Endothelial cell of umbilical vein (primary cell): Measurements from ENCODE around the gene FTH1. TPM values are rescaled to one million over a fixed set of nuclear protein-coding genes. Genes with fewer than 3 reads are reported as not detected.

ENCODE experiments used
- Bru-seq: library from RNA; stranded (reverse); fragments of 400-500 nt; gene quantifications from one replicate; lab custom pipeline; 2021; lab: Mats Ljungman, UMichigan
- BruChase-seq, 2 experiments: library from RNA; stranded (reverse); fragments of 400-500 nt; gene quantifications; one replicate each; lab custom pipeline; 2021; lab: Mats Ljungman, UMichigan
- BruUV-seq: library from RNA; stranded (reverse); fragments of 400-500 nt; replicated peaks from 2 replicates; lab custom pipeline; 2021; lab: Mats Ljungman, UMichigan
- CTCF ChIA-PET: fragments of 300-600, 350-600 bp; sonication (Branson Sonifier 250); formaldehyde crosslinking; loops from one replicate; lab custom pipeline; 2021; ENCODE audit warnings: antibody characterized with exemption, inconsistent platforms; lab: Charles Lee
- POLR2A ChIA-PET: fragments of 300-600, 350-600 bp; sonication (Branson Sonifier 250); formaldehyde crosslinking; loops from one replicate; lab custom pipeline; 2021; ENCODE audit warnings: antibody characterized with exemption, inconsistent platforms; lab: Charles Lee
- DNase-seq: peaks from one replicate; pipeline ENCODE4 v3.0.0-alpha.2; 2011; ENCODE audit warnings: low read depth, low spot score
- FAIRE-seq: peaks from 2 replicates; lab custom pipeline; 2011; peaks lifted over from hg19 to GRCh38; lab: Jason Lieb, UNC
- H2AFZ ChIP-seq: 2 replicates; pipeline ENCODE4 v1.6.0; 2012; ENCODE audit warnings: low read depth, low read length, control low read depth, inconsistent platforms
- H3K27ac ChIP-seq: 2 replicates; pipeline ENCODE4 v1.5.1; 2011; ENCODE audit warnings: low read depth, mild to moderate bottlenecking, control low read depth, low read length, moderate library complexity; ENCODE audit not compliant: insufficient read depth
- H3K27me3 ChIP-seq, 2 experiments: 2 replicates each; pipeline versions ENCODE4 v1.6.0 to v1.6.1; 2011; ENCODE audit warnings: low read length in 2 of 2, mixed read lengths in 1 of 2; ENCODE audit not compliant: control insufficient read depth in 2 of 2, insufficient read depth in 2 of 2
- H3K36me3 ChIP-seq, 2 experiments: 2 replicates in 1 of 2; 3 replicates in 1 of 2; pipeline ENCODE4 v1.5.1; 2011; ENCODE audit warnings: low read length in 2 of 2, mild to moderate bottlenecking in 1 of 2, moderate library complexity in 1 of 2; ENCODE audit not compliant: control insufficient read depth in 2 of 2, insufficient read depth in 2 of 2; ENCODE audit errors: extremely low read depth in 1 of 2
- H3K4me1 ChIP-seq: 3 replicates; pipeline ENCODE4 v1.5.1; 2011; ENCODE audit warnings: mild to moderate bottlenecking, low read length; ENCODE audit not compliant: control insufficient read depth, insufficient read depth; ENCODE audit errors: extremely low read depth
- H3K4me2 ChIP-seq: 2 replicates; pipeline ENCODE4 v1.6.1; 2011; ENCODE audit warnings: low read length, control low read depth, mixed read lengths; ENCODE audit not compliant: insufficient read depth
- H3K4me3 ChIP-seq, 3 experiments: fragments of 200-600 bp in 1 of 3; sonication (generic), shearing (Covaris generic) in 1 of 3; replicated peaks in 1 of 3; 2 replicates each; pipeline ENCODE4 v1.5.1; 2011 to 2016; ENCODE audit warnings: control low read depth in 3 of 3, low read length in 3 of 3, mild to moderate bottlenecking in 2 of 3, inconsistent platforms in 1 of 3, low read depth in 1 of 3, moderate library complexity in 1 of 3; ENCODE audit not compliant: insufficient read depth in 1 of 3
- H3K79me2 ChIP-seq: 2 replicates; pipeline ENCODE4 v1.6.0; 2012; ENCODE audit warnings: low read length, inconsistent platforms; ENCODE audit not compliant: control insufficient read depth, insufficient read depth
- H3K9ac ChIP-seq: replicated peaks from 2 replicates; pipeline ENCODE3; 2011; ENCODE audit warnings: low read length, control low read depth; ENCODE audit not compliant: insufficient read depth; ENCODE audit errors: extremely low read depth
- H3K9me1 ChIP-seq: replicated peaks from 3 replicates; pipeline ENCODE4 v1.6.0; 2011; ENCODE audit warnings: mild to moderate bottlenecking, low read length; ENCODE audit not compliant: control insufficient read depth, insufficient read depth; ENCODE audit errors: extremely low read depth
- H3K9me3 ChIP-seq: replicated peaks from 2 replicates; pipeline ENCODE4 v1.5.1; 2012; ENCODE audit warnings: low read length, inconsistent platforms; ENCODE audit not compliant: control insufficient read depth, insufficient read depth
- H4K20me1 ChIP-seq: replicated peaks from 2 replicates; pipeline ENCODE3; 2011; ENCODE audit warnings: mild to moderate bottlenecking, low read length; ENCODE audit not compliant: control insufficient read depth, insufficient read depth; ENCODE audit errors: extremely low read depth
- CTCF ChIP-seq, 2 donors: IDR thresholded peaks; 1 replicate in 1 of 2; 2 replicates in 1 of 2; pipeline ENCODE4 v1.5.1; 2011; ENCODE audit warnings: low read length in 2 of 2, mild to moderate bottlenecking in 2 of 2, moderate library complexity in 2 of 2, control low read depth in 1 of 2, inconsistent platforms in 1 of 2, low read depth in 1 of 2; ENCODE audit not compliant: insufficient read depth in 1 of 2; ENCODE audit errors: extremely low read depth in 1 of 2
- EZH2 ChIP-seq: IDR thresholded peaks from 2 replicates; pipeline ENCODE4 v1.6.1; 2012; ENCODE audit warnings: borderline replicate concordance, low read depth, mild to moderate bottlenecking, moderate library complexity, low read length, inconsistent platforms; ENCODE audit not compliant: severe bottlenecking
- FOS ChIP-seq: IDR thresholded peaks from 2 replicates; pipeline ENCODE4 v1.6.1; 2011; ENCODE audit warnings: mild to moderate bottlenecking, low read length, moderate library complexity, borderline replicate concordance; ENCODE audit not compliant: insufficient read depth
- GATA2 ChIP-seq: IDR thresholded peaks from 2 replicates; pipeline ENCODE4 v1.7.0; 2011; ENCODE audit warnings: low read depth, mild to moderate bottlenecking, moderate library complexity, mixed read lengths, low read length; ENCODE audit not compliant: insufficient read length, insufficient read depth
- JUN ChIP-seq: IDR thresholded peaks from 2 replicates; pipeline ENCODE4 v1.6.1; 2011; ENCODE audit warnings: borderline replicate concordance, low read depth; ENCODE audit not compliant: insufficient read length, insufficient read depth
- MYC ChIP-seq: IDR thresholded peaks from one replicate; pipeline ENCODE4 v1.6.1; 2011; ENCODE audit warnings: mild to moderate bottlenecking, low read depth, low read length
- POLR2A ChIP-seq: IDR thresholded peaks from 2 replicates; pipeline ENCODE4 v1.6.1; 2012; ENCODE audit warnings: low read depth, mild to moderate bottlenecking, control low read depth, low read length
- POLR2AphosphoS5 ChIP-seq: IDR thresholded peaks from 2 replicates; pipeline ENCODE4 v1.6.1; 2012; ENCODE audit warnings: low read depth, mild to moderate bottlenecking, control low read depth, low read length, moderate library complexity; ENCODE audit not compliant: insufficient read depth
- dilution Hi-C: fragments of 300-500 bp; cut with MboI; formaldehyde crosslinking; loops from one replicate; pipeline ENCODE4 v1.15.0; 2019; ENCODE audit warnings: low sequenced_read_pairs; ENCODE audit not compliant: extremely low pct_ligation_motif_present
- intact Hi-C: fragments of 100-400 bp; cut with micrococcal nuclease; formaldehyde crosslinking; loops from one replicate; pipeline ENCODE4 v1.10.0; 2022
- long read RNA-seq: library from polyadenylated mRNA; stranded (forward); transcript quantifications from one replicate; pipeline ENCODE4 v2.0.0, GENCODE V29; 2021
- polyA minus RNA-seq, 3 experiments: library from RNA; depleted of rRNA, polyadenylated mRNA; stranded (reverse); fragments of >200 nt; gene quantifications; 1 replicate in 1 of 3; 2 replicates in 2 of 3; pipeline ENCODE4 v1.2.3, GENCODE V29; 2011
- polyA plus RNA-seq, 4 experiments: library from polyadenylated mRNA; depleted of rRNA in 3 of 4; stranded (reverse) in 3 of 4; unstranded in 1 of 4; fragments of >200 nt; gene quantifications; 2 replicates each; pipeline versions ENCODE4 v1.2.1 to v1.2.3, GENCODE V29; 2011 to 2012; ENCODE audit warnings: missing spikeins in 1 of 4
- total RNA-seq: library from RNA; stranded (reverse); gene quantifications from 2 replicates; pipeline ENCODE4 v1.2.3, GENCODE V29; 2021
- TF ChIP-seq, protein P1 (sequence below): IDR thresholded peaks from 2 replicates; pipeline ENCODE4 v1.6.1; 2011; ENCODE audit not compliant: insufficient read depth, insufficient read length

Gene FTH1
- total RNA-seq (2,371 and 2,501 TPM in 2 replicates), polyA plus RNA-seq (1,123 and 1,177 TPM in 2 replicates), polyA minus RNA-seq (640 and 676 TPM in 2 replicates), Bru-seq, nascent RNA (percentile 99 among the genes with signal in this experiment), BruChase-seq, experiment 1, labeled RNA remaining after a 6-hour chase (percentile 99 among the genes with signal in this experiment), BruChase-seq, experiment 2, labeled RNA remaining after a 2-hour chase (percentile 98 among the genes with signal in this experiment)
- 1,817 and 2,147 TPM in 2 replicates for polyA plus RNA-seq (2011; cell fraction: cytosol; rRNA removed)
- polyA plus RNA-seq (2011; cell fraction: nucleus; rRNA removed), result 551 and 657 TPM in 2 replicates
- 3,119 and 5,287 TPM in 2 replicates for polyA plus RNA-seq (2012)
- 1,415 TPM for polyA minus RNA-seq (2011; cell fraction: cytosol; rRNA and poly(A)+ RNA removed)
- 173 and 200 TPM in 2 replicates for polyA minus RNA-seq (2011; cell fraction: nucleus; rRNA and poly(A)+ RNA removed)
- long read RNA-seq, transcript FTH1-201 (4 exons, 1,229 nt), result major isoform, 10,172 of 10,491 reads
- long read RNA-seq, transcript FTH1-211 (3 exons, 788 nt), result minor isoform, 10 of 10,491 reads
- long read RNA-seq, transcript FTH1-210 (4 exons, 983 nt), result minor isoform, 13 of 10,491 reads
- long read RNA-seq, transcript FTH1-208 (4 exons, 912 nt), result minor isoform, 6 of 10,491 reads
- long read RNA-seq, partial matches to known transcripts, result 58 of 10,491 reads
- long read RNA-seq, other reads (novel, unspliced or antisense), result 220 of 10,491 reads

- Histone ChIP-seq H2AFZ (peak within 1 kb of the TSS; percentile 72), H3K27ac (peak within 1 kb of the TSS; percentile 60), H3K9me1 (no peaks in the 10 kb centered on the region), H3K4me2 (peak within 1 kb of the TSS; percentile 94), H3K79me2 (peaks cover 39% of the 10 kb centered on the region), H3K4me1 (peaks cover 63% of the 10 kb centered on the region), H3K9me3 (no peaks in the 10 kb centered on the region), H3K4me3 (peak within 1 kb of the TSS; percentile 98 to 99 (median 99)), H3K27me3 (no peaks in the 10 kb centered on the region), H4K20me1 (no peaks in the 10 kb centered on the region), H3K36me3 (peaks cover 15% of the 10 kb centered on the region in 2 experiments), H3K9ac (peak within 1 kb of the TSS; percentile 92)
- TF ChIP-seq FOS, result no peak
- TF ChIP-seq GATA2, result no peak
- TF ChIP-seq EZH2, result no peak
- TF ChIP-seq MYC, result no peak
- no peak for TF ChIP-seq CTCF (IDR thresholded peaks at IDR 0.05; ENCODE audit: extremely low read depth in 1 of 2, insufficient read depth in 1 of 2, low read depth in 1 of 2, low read length in 2 of 2)
- TF ChIP-seq JUN, result no peak
- TF ChIP-seq POLR2A, result peak; percentile 97
- TF ChIP-seq, protein P1, sequence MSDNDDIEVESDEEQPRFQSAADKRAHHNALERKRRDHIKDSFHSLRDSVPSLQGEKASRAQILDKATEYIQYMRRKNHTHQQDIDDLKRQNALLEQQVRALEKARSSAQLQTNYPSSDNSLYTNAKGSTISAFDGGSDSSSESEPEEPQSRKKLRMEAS, result no peak
- peak; percentile 99 for TF ChIP-seq POLR2AphosphoS5
- ChIA-PET CTCF (interaction anchor here (0.7 to 11.1 kb wide), 5 partner anchors 12 to 115 kb away, joined by 3 to 147 read pairs (median 5); no protein-coding TSS in a partner anchor), POLR2A (interaction anchor here (0.7 to 3.0 kb wide), 11 partner anchors 9 to 175 kb away, joined by 3 to 19 read pairs (median 4); partner anchors contain the start of genes FEN1 and TMEM258)
- dilution Hi-C loops, result no loop called here
- BruUV-seq, result no TSS peak
- FAIRE-seq (no peak), DNase-seq (peak; percentile 89)
- intact Hi-C loops, result loop anchor here (1.0 to 5.0 kb wide), 4 partner anchors 58 to 150 kb away; partner anchors contain the start of genes FADS1 and FADS3
Measured at GRCh38 chr11:61967116-61967923, at the start of gene FTH1. Gene FTH1 (minus strand): TSS chr11:61967634. CDS start chr11:61967425, 209 bp downstream.
